Measurements from ENCODE around the gene TECR.

The TECR gene

GRCh38 chr19:14553042-14553938 is 23.9 kb downstream of the TECR start:
- H3K23ac ChIP-seq (ENCODE audit: low read length): no peak overlapping the region
- no peaks in the 10 kb centered on the region for H3K27me3 ChIP-seq (ENCODE audit: insufficient read depth, low read length, poor library complexity)
- no peak overlapping the region for H3K4me2 ChIP-seq (ENCODE audit: low read length)
- H4K8ac ChIP-seq (ENCODE audit: low read depth, low read length): no peak overlapping the region
- H2AK5ac ChIP-seq (ENCODE audit: low read length): no peak overlapping the region
- H3K18ac ChIP-seq (ENCODE audit: low read length): no peak overlapping the region
- no peak overlapping the region for H4K5ac ChIP-seq (ENCODE audit: low read length)
- no CpG with 5 or more reads among the region's 35 CpGs for WGBS (ENCODE audit: extremely low coverage, insufficient coverage, low lambda C conversion rate)
- no peaks in the 10 kb centered on the region for H3K79me2 ChIP-seq (ENCODE audit: control insufficient read depth, insufficient read depth, low read length)
- no peak overlapping the region for H3K9ac ChIP-seq (ENCODE audit: low read length)
- no peak overlapping the region for H3K56ac ChIP-seq (ENCODE audit: low read length)
- no peaks in the 10 kb centered on the region for H3K4me1 ChIP-seq (ENCODE audit: control insufficient read depth, low read depth, low read length)
- DNase-seq: no peak
- no peak overlapping the region for H3K4ac ChIP-seq (ENCODE audit: low read depth, low read length)
- H2BK5ac ChIP-seq (ENCODE audit: low read length): no peak overlapping the region
- H2BK15ac ChIP-seq (replicated peaks; ENCODE audit: low read depth): no peak overlapping the region
- H3K27ac ChIP-seq (ENCODE audit: low read depth, low read length): no peak overlapping the region
- H2BK120ac ChIP-seq (ENCODE audit: low read depth, low read length): no peak overlapping the region
- H3K79me1 ChIP-seq (ENCODE audit: low read length): peaks cover 8% of the 10 kb centered on the region
- no peaks in the 10 kb centered on the region for H3K36me3 ChIP-seq (ENCODE audit: control insufficient read depth, insufficient read depth, low read length)
- no peak overlapping the region for H3K4me3 ChIP-seq (ENCODE audit: low read length)

- Histone ChIP-seq H3K23ac (ENCODE audit: low read length) (no peak overlapping the region), H3K4ac (ENCODE audit: low read depth, low read length) (no peak overlapping the region), H4K8ac (ENCODE audit: low read depth, low read length) (no peak overlapping the region), H2AK5ac (ENCODE audit: low read length) (no peak overlapping the region), H2BK120ac (ENCODE audit: low read depth, low read length) (no peak overlapping the region), H3K4me3 (ENCODE audit: low read length) (no peak overlapping the region), H3K36me3 (ENCODE audit: control insufficient read depth, insufficient read depth, low read length) (no peaks in the 10 kb centered on the region), H4K5ac (ENCODE audit: low read length) (no peak overlapping the region), H3K4me2 (ENCODE audit: low read length) (no peak overlapping the region), H2BK15ac (replicated peaks; ENCODE audit: low read depth) (no peak overlapping the region), H2BK5ac (ENCODE audit: low read length) (no peak overlapping the region), H3K9ac (ENCODE audit: low read length) (no peak overlapping the region), H3K18ac (ENCODE audit: low read length) (no peak overlapping the region), H3K4me1 (ENCODE audit: control insufficient read depth, low read depth, low read length) (peaks cover 2% of the 10 kb centered on the region), H3K79me1 (ENCODE audit: low read length) (peaks cover 12% of the 10 kb centered on the region), H3K56ac (ENCODE audit: low read length) (no peak overlapping the region), H3K79me2 (ENCODE audit: control insufficient read depth, insufficient read depth, low read length) (peaks cover 2% of the 10 kb centered on the region), H3K27me3 (ENCODE audit: insufficient read depth, low read length, poor library complexity) (no peaks in the 10 kb centered on the region), H3K27ac (ENCODE audit: low read depth, low read length) (no peak overlapping the region)
- no peak for DNase-seq
- WGBS (ENCODE audit: extremely low coverage, insufficient coverage, low lambda C conversion rate): no CpG with 5 or more reads among the region's 9 CpGs
These were observed 24.5 kb downstream of the TECR start for GRCh38 chr19:14553939-14554243.

GRCh38 chr19:14554382-14554812 is 25.0 kb downstream of the TECR start:
- no peak overlapping the region for H3K4me3 ChIP-seq (ENCODE audit: low read length)
- no peak overlapping the region for H3K9ac ChIP-seq (ENCODE audit: low read length)
- no peak overlapping the region for H3K4me2 ChIP-seq (ENCODE audit: low read length)
- no peaks in the 10 kb centered on the region for H3K36me3 ChIP-seq (ENCODE audit: control insufficient read depth, insufficient read depth, low read length)
- no peaks in the 10 kb centered on the region for H3K27me3 ChIP-seq (ENCODE audit: insufficient read depth, low read length, poor library complexity)
- no peak overlapping the region for H2BK120ac ChIP-seq (ENCODE audit: low read depth, low read length)
- no peak overlapping the region for H2AK5ac ChIP-seq (ENCODE audit: low read length)
- H4K8ac ChIP-seq (ENCODE audit: low read depth, low read length): no peak overlapping the region
- H3K56ac ChIP-seq (ENCODE audit: low read length): no peak overlapping the region
- no peak overlapping the region for H2BK15ac ChIP-seq (replicated peaks; ENCODE audit: low read depth)
- no CpG with 5 or more reads among the region's 6 CpGs for WGBS (ENCODE audit: extremely low coverage, insufficient coverage, low lambda C conversion rate)
- H3K79me1 ChIP-seq (ENCODE audit: low read length): peaks cover 12% of the 10 kb centered on the region
- no peak overlapping the region for H3K4ac ChIP-seq (ENCODE audit: low read depth, low read length)
- no peak overlapping the region for H3K23ac ChIP-seq (ENCODE audit: low read length)
- peak; percentile 51 for DNase-seq
- peaks cover 2% of the 10 kb centered on the region for H3K79me2 ChIP-seq (ENCODE audit: control insufficient read depth, insufficient read depth, low read length)
- H3K4me1 ChIP-seq (ENCODE audit: control insufficient read depth, low read depth, low read length): peaks cover 2% of the 10 kb centered on the region
- H4K5ac ChIP-seq (ENCODE audit: low read length): no peak overlapping the region
- no peak overlapping the region for H3K27ac ChIP-seq (ENCODE audit: low read depth, low read length)
- no peak overlapping the region for H3K18ac ChIP-seq (ENCODE audit: low read length)
- no peak overlapping the region for H2BK5ac ChIP-seq (ENCODE audit: low read length)

GRCh38 chr19:14555918-14556661 is 26.7 kb downstream of the TECR start:
- H3K23ac ChIP-seq (ENCODE audit: low read length): no peak overlapping the region
- no peak overlapping the region for H3K27ac ChIP-seq (ENCODE audit: low read depth, low read length)
- no peak overlapping the region for H3K4me3 ChIP-seq (ENCODE audit: low read length)
- H4K5ac ChIP-seq (ENCODE audit: low read length): no peak overlapping the region
- no peak overlapping the region for H2AK5ac ChIP-seq (ENCODE audit: low read length)
- H3K9ac ChIP-seq (ENCODE audit: low read length): no peak overlapping the region
- H3K56ac ChIP-seq (ENCODE audit: low read length): no peak overlapping the region
- no peak overlapping the region for H4K8ac ChIP-seq (ENCODE audit: low read depth, low read length)
- H3K4me1 ChIP-seq (ENCODE audit: control insufficient read depth, low read depth, low read length): peaks cover 2% of the 10 kb centered on the region
- no CpG with 5 or more reads among the region's 12 CpGs for WGBS (ENCODE audit: extremely low coverage, insufficient coverage, low lambda C conversion rate)
- H3K27me3 ChIP-seq (ENCODE audit: insufficient read depth, low read length, poor library complexity): no peaks in the 10 kb centered on the region
- H2BK15ac ChIP-seq (replicated peaks; ENCODE audit: low read depth): no peak overlapping the region
- no peak overlapping the region for H2BK120ac ChIP-seq (ENCODE audit: low read depth, low read length)
- H3K36me3 ChIP-seq (ENCODE audit: control insufficient read depth, insufficient read depth, low read length): no peaks in the 10 kb centered on the region
- no peak overlapping the region for H3K18ac ChIP-seq (ENCODE audit: low read length)
- no peak for DNase-seq
- H3K4ac ChIP-seq (ENCODE audit: low read depth, low read length): no peak overlapping the region
- H3K79me2 ChIP-seq (ENCODE audit: control insufficient read depth, insufficient read depth, low read length): peaks cover 12% of the 10 kb centered on the region
- peaks cover 18% of the 10 kb centered on the region for H3K79me1 ChIP-seq (ENCODE audit: low read length)
- H3K4me2 ChIP-seq (ENCODE audit: low read length): no peak overlapping the region
- no peak overlapping the region for H2BK5ac ChIP-seq (ENCODE audit: low read length)

- DNase-seq: peak; percentile 88
- H4K5ac ChIP-seq (ENCODE audit: low read length): no peak overlapping the region
- no CpG with 5 or more reads among the region's 18 CpGs for WGBS (ENCODE audit: extremely low coverage, insufficient coverage, low lambda C conversion rate)
- H3K56ac ChIP-seq (ENCODE audit: low read length): peak overlapping the region; percentile 54
- H2BK120ac ChIP-seq (ENCODE audit: low read depth, low read length): no peak overlapping the region
- H3K4me2 ChIP-seq (ENCODE audit: low read length): no peak overlapping the region
- no peak overlapping the region for H2BK5ac ChIP-seq (ENCODE audit: low read length)
- H4K8ac ChIP-seq (ENCODE audit: low read depth, low read length): no peak overlapping the region
- no peak overlapping the region for H3K4ac ChIP-seq (ENCODE audit: low read depth, low read length)
- H3K18ac ChIP-seq (ENCODE audit: low read length): no peak overlapping the region
- no peak overlapping the region for H2BK15ac ChIP-seq (replicated peaks; ENCODE audit: low read depth)
- H3K79me2 ChIP-seq (ENCODE audit: control insufficient read depth, insufficient read depth, low read length): peaks cover 12% of the 10 kb centered on the region
- H2AK5ac ChIP-seq (ENCODE audit: low read length): no peak overlapping the region
- H3K23ac ChIP-seq (ENCODE audit: low read length): no peak overlapping the region
- no peaks in the 10 kb centered on the region for H3K36me3 ChIP-seq (ENCODE audit: control insufficient read depth, insufficient read depth, low read length)
- peaks cover 2% of the 10 kb centered on the region for H3K4me1 ChIP-seq (ENCODE audit: control insufficient read depth, low read depth, low read length)
- H3K79me1 ChIP-seq (ENCODE audit: low read length): peaks cover 18% of the 10 kb centered on the region
- no peaks in the 10 kb centered on the region for H3K27me3 ChIP-seq (ENCODE audit: insufficient read depth, low read length, poor library complexity)
- H3K27ac ChIP-seq (ENCODE audit: low read depth, low read length): no peak overlapping the region
- H3K9ac ChIP-seq (ENCODE audit: low read length): peak overlapping the region; percentile 37
- no peak overlapping the region for H3K4me3 ChIP-seq (ENCODE audit: low read length)
These were observed 27.3 kb downstream of the TECR start for GRCh38 chr19:14556662-14557188.
